ENCODE data around the gene ANKUB1. TPM values are rescaled to one million over a fixed set of nuclear protein-coding genes. Genes with fewer than 3 reads are reported as not detected.

The ANKUB1 gene
- not detected for total RNA-seq

GRCh38 chr3:149792452-149793270, at the start of gene ANKUB1:
ANKUB1 (minus strand) TSS chr3:149792554; CDS start chr3:149792366, 188 bp downstream.

DNA sequence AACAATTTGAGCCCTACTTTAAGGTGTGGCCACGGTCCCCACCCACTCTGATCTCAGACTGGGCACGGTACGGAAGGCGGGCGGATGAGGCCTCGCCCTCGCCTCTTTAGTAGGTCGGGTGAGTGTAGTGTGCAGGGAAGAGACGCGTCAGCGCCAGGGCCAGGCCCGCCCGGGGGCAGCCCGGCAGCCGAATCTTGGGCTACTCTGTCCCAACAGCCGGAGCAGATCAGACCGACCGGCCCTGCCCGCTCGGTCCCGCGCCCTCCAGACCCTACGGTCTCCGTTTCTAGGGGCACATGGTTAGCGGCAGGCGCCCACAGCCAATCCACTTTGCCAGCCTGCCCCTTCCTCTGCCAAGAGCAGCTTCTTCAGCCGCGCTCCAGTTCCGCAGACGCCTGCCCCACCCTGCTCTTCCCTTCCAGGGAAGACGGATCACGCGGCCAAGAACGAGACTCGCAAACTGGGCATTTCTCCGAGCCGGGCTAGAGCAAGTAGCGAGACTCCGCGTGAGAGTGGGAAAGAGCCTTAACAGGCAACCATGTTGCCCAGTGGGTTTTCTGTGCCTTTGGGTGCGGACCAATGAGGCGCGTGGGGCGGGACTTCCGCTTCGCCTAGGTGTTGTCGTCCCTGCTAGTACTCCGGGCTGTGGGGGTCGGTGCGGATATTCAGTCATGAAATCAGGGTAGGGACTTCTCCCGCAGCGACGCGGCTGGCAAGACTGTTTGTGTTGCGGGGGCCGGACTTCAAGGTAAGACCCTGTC, 20.4 kb upstream of the ANKUB1 start, which contains the start of gene RNF13:
RNF13 (plus strand) TSS at position 610 of the 761 bp plus-strand sequence. CDS start 32,812 bp downstream, outside the sequence.

GRCh38 chr3:149752051-149752787, 40.1 kb downstream of the ANKUB1 start, which contains the start of gene COMMD2:
COMMD2 (minus strand) TSS chr3:149752489; CDS start chr3:149752444, 45 bp downstream.

Small RNAs within 50 kb of the gene (small RNA-seq; reads per million reads assigned to genes)
- not detected for gene RNU6-507P (ENCODE audit: low replicate concordance)

Other genes starting within 250 kb of the ANKUB1 start
- gene WWTR1, start 134.5 kb downstream of the ANKUB1 start, total RNA-seq = 103 TPM
- gene COMMD2, start 40.1 kb downstream of the ANKUB1 start, total RNA-seq = 30.7 TPM
- gene RNF13, start 20.7 kb upstream of the ANKUB1 start, total RNA-seq = 66.9 TPM
- 198 TPM for gene PFN2, start 178.3 kb upstream of the ANKUB1 start, total RNA-seq

Data from metanephros (tissue), 2 donors.